Measurements from ENCODE around the gene KLHL22.
"Not testable (repeated sequence)": the region's sequence is repeated elsewhere in the genome, so short reads cannot be mapped to it uniquely, and the experiment has no call there.

- TF ChIP-seq CTCF, POLR2A (IDR thresholded peaks at IDR 0.05): not testable (repeated sequence)
Observed at GRCh38 chr22:20451129-20451778, 44.3 kb downstream of the KLHL22 start.
